Endodermal cell (in vitro differentiated cells): ENCODE measurements around the gene NOS1AP. TPM values are rescaled to one million over a fixed set of nuclear protein-coding genes. Genes with fewer than 3 reads are reported as not detected.

Experiments
- DNase-seq: peaks from one replicate; pipeline ENCODE4 v3.0.0-alpha.2; 2017
- H3K27ac ChIP-seq: 2 replicates; pipeline ENCODE4 v1.5.1; 2013; ENCODE audit warnings: mild to moderate bottlenecking, low read depth, low read length, moderate library complexity
- H3K27me3 ChIP-seq: 2 replicates; pipeline ENCODE4 v1.6.1; 2013; ENCODE audit warnings: mild to moderate bottlenecking, low read length, moderate library complexity; ENCODE audit not compliant: insufficient read depth, control insufficient read depth, poor library complexity, severe bottlenecking
- H3K36me3 ChIP-seq: 2 replicates; pipeline ENCODE4 v1.7.0; 2013; ENCODE audit warnings: mild to moderate bottlenecking, low read length, moderate library complexity; ENCODE audit not compliant: control insufficient read depth, insufficient read depth
- H3K4me1 ChIP-seq: one replicate; pipeline ENCODE4 v1.7.0; 2013; ENCODE audit warnings: low read length; ENCODE audit not compliant: control insufficient read depth, insufficient read depth
- H3K4me3 ChIP-seq: 2 replicates; pipeline ENCODE4 v1.5.1; 2013; ENCODE audit warnings: mild to moderate bottlenecking, low read length, moderate library complexity
- H3K9ac ChIP-seq: 2 replicates; pipeline ENCODE4 v1.6.1; 2013; ENCODE audit warnings: mild to moderate bottlenecking, low read length, moderate library complexity; ENCODE audit not compliant: poor library complexity, severe bottlenecking; ENCODE audit errors: extremely low read depth
- H3K9me3 ChIP-seq: 2 replicates; pipeline ENCODE4 v1.6.1; 2013; ENCODE audit warnings: mild to moderate bottlenecking, low read length, moderate library complexity; ENCODE audit not compliant: control insufficient read depth
- H3K27ac Mint-ChIP-seq: 2 replicates; pipeline ENCODE4 v1.8.0; 2020; ENCODE audit warnings: mixed read lengths
- H3K27me3 Mint-ChIP-seq: 2 replicates; pipeline ENCODE4 v1.8.0; 2021; ENCODE audit warnings: mild to moderate bottlenecking, mixed read lengths; ENCODE audit not compliant: insufficient read depth
- H3K36me3 Mint-ChIP-seq: 2 replicates; pipeline ENCODE4 v1.8.0; 2020; ENCODE audit warnings: low read depth, mixed read lengths
- H3K4me1 Mint-ChIP-seq: 2 replicates; pipeline ENCODE4 v1.8.0; 2020; ENCODE audit warnings: mixed read lengths
- H3K4me3 Mint-ChIP-seq: 2 replicates; pipeline ENCODE4 v1.8.0; 2020; ENCODE audit warnings: mild to moderate bottlenecking, moderate library complexity, mixed read lengths
- H3K9me3 Mint-ChIP-seq: 2 replicates; pipeline ENCODE4 v1.8.0; 2020; ENCODE audit warnings: mild to moderate bottlenecking, mixed read lengths
- CTCF ChIP-seq: fragments of 200-600 bp; sonication (generic); conservative IDR thresholded peaks from 2 replicates; pipeline ENCODE4 v1.5.0; 2021; ENCODE audit warnings: antibody characterized with exemption, mild to moderate bottlenecking
- WGBS, 2 experiments: methylation state at CpG; one replicate each; pipeline versions ENCODE4 v1.1.5 to v1.1.7; 2013; ENCODE audit warnings: missing lambda C conversion rate in 2 of 2, mixed read lengths in 1 of 2; ENCODE audit not compliant: insufficient coverage in 1 of 2, insufficient read length in 1 of 2; 5-methylcytosine and 5-hydroxymethylcytosine counted together
- total RNA-seq, 2 donors: library from RNA; stranded (reverse); fragmentation: NEBNext Ultra II Directional in 1 of 2; extraction: Animal tissue kit (Norgen Biotek cat#: 25700) in 1 of 2; gene quantifications; 2 replicates in 1 of 2; 3 replicates in 1 of 2; pipeline ENCODE4 v1.2.1, GENCODE V29; 2021

Gene NOS1AP
- total RNA-seq, 2 donors from 2014 or later, result 4.8 to 5.9 TPM

- Mint-ChIP-seq H3K27ac (peak overlapping the region; percentile 40), H3K4me3 (no peak overlapping the region)
- H3K27ac ChIP-seq, result no peak overlapping the region
These were observed 298.3 kb downstream of the NOS1AP start for GRCh38 chr1:162367772-162368171.

DNA sequence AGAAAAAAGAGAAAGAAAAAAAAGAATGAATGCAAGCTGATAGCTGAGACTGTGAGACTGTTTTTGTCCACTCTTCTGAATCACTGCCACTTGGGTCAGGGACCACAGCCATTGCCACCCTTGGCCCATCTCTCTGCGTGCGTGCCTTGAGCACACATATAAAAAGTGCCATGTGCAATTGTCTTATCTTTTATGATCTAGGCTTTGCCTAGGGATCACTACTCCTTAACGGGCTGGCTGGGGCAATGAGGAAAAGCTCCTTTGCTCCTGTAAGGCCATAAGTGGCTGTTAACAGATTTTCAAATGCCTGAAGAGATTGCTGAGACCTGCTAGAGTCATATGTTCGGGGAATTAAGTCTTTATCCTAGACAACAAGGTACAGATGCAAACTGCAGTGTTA, 299.0 kb downstream of the NOS1AP start:
- H3K4me1 ChIP-seq, result peaks cover 7% of the 10 kb centered on the region
- H3K27me3 Mint-ChIP-seq, result peaks cover 13% of the 10 kb centered on the region
- no peaks in the 10 kb centered on the region for H3K9me3 ChIP-seq
- no peaks in the 10 kb centered on the region for H3K9me3 Mint-ChIP-seq
- peaks cover 12% of the 10 kb centered on the region for H3K4me1 Mint-ChIP-seq
- 69 to 97% methylated on average over 2 to 4 of the region's 4 CpGs for WGBS, 2 experiments
- H3K27ac Mint-ChIP-seq, result no peak overlapping the region
- no peak overlapping the region for H3K27ac ChIP-seq
- DNase-seq, result no peak
- H3K27me3 ChIP-seq, result peaks cover 11% of the 10 kb centered on the region
- TF ChIP-seq CTCF, result no peak
- no peaks in the 10 kb centered on the region for H3K36me3 ChIP-seq
- H3K4me3 Mint-ChIP-seq, result no peak overlapping the region
- H3K4me3 ChIP-seq, result no peak overlapping the region
- no peak overlapping the region for H3K9ac ChIP-seq
- no peaks in the 10 kb centered on the region for H3K36me3 Mint-ChIP-seq

More at GRCh38 chr1:162367772-162368171, 298.3 kb downstream of the NOS1AP start:
- peaks cover 11% of the 10 kb centered on the region for H3K27me3 ChIP-seq
- Mint-ChIP-seq H3K36me3 (no peaks in the 10 kb centered on the region), H3K27me3 (peaks cover 13% of the 10 kb centered on the region), H3K9me3 (no peaks in the 10 kb centered on the region), H3K4me1 (peaks cover 6% of the 10 kb centered on the region)
- peaks cover 4% of the 10 kb centered on the region for H3K4me1 ChIP-seq
- H3K9ac ChIP-seq, result no peak overlapping the region
- no peak for TF ChIP-seq CTCF
- no peaks in the 10 kb centered on the region for H3K9me3 ChIP-seq
- DNase-seq, result no peak
- 90 to 96% methylated on average over 8 to 10 of the region's 10 CpGs for WGBS, 2 experiments
- no peak overlapping the region for H3K4me3 ChIP-seq
- H3K36me3 ChIP-seq, result no peaks in the 10 kb centered on the region

GRCh38 chr1:162369571-162369970, 300.1 kb downstream of the NOS1AP start:
- H3K4me3 Mint-ChIP-seq, result no peak overlapping the region
- Histone ChIP-seq H3K9me3 (no peaks in the 10 kb centered on the region), H3K27me3 (peaks cover 19% of the 10 kb centered on the region), H3K4me3 (no peak overlapping the region), H3K36me3 (no peaks in the 10 kb centered on the region), H3K4me1 (peaks cover 7% of the 10 kb centered on the region), H3K27ac (no peak overlapping the region), H3K9ac (no peak overlapping the region)
- 93 to 94% methylated on average over 3 to 7 of the region's 7 CpGs for WGBS, 2 experiments
- no peak for DNase-seq
- H3K27ac Mint-ChIP-seq, result no peak overlapping the region
- no peaks in the 10 kb centered on the region for H3K9me3 Mint-ChIP-seq
- H3K36me3 Mint-ChIP-seq, result no peaks in the 10 kb centered on the region
- H3K27me3 Mint-ChIP-seq, result peaks cover 19% of the 10 kb centered on the region
- no peak for TF ChIP-seq CTCF
- H3K4me1 Mint-ChIP-seq, result peaks cover 13% of the 10 kb centered on the region
